Astrocyte (in vitro differentiated cells and primary cell): ENCODE results near the gene CCDC12. TPM values are rescaled to one million over a fixed set of nuclear protein-coding genes. Genes with fewer than 3 reads are reported as not detected.

Experiments used
- DNase-seq: peaks from one replicate; pipeline ENCODE4 v3.0.0-alpha.2; 2010; ENCODE audit warnings: low read depth
- FAIRE-seq: peaks from 2 replicates; lab custom pipeline; 2011; peaks lifted over from hg19 to GRCh38; lab: Jason Lieb, UNC
- H2AFZ ChIP-seq: 2 replicates; pipeline ENCODE4 v1.6.0; 2012; ENCODE audit warnings: low read depth, low read length, inconsistent platforms
- H3K27ac ChIP-seq: 2 replicates; pipeline ENCODE4 v1.5.1; 2011; ENCODE audit warnings: low read depth, low read length, inconsistent platforms
- H3K27me3 ChIP-seq: 2 replicates; pipeline ENCODE4 v1.6.0; 2011; ENCODE audit warnings: low read length, inconsistent platforms; ENCODE audit not compliant: insufficient read depth
- H3K36me3 ChIP-seq: 2 replicates; pipeline ENCODE4 v1.5.1; 2011; ENCODE audit warnings: low read length, inconsistent platforms; ENCODE audit not compliant: insufficient read depth
- H3K4me1 ChIP-seq: 2 replicates; pipeline ENCODE4 v1.5.1; 2011; ENCODE audit warnings: low read length, inconsistent platforms; ENCODE audit not compliant: insufficient read depth
- H3K4me2 ChIP-seq: 2 replicates; pipeline ENCODE4 v1.6.0; 2012; ENCODE audit warnings: low read length, inconsistent platforms
- H3K4me3 ChIP-seq: 2 replicates; pipeline ENCODE4 v1.5.1; 2011; ENCODE audit warnings: low read depth, mild to moderate bottlenecking, low read length, inconsistent platforms; ENCODE audit not compliant: insufficient read depth
- H3K79me2 ChIP-seq: 2 replicates; pipeline ENCODE4 v1.6.0; 2012; ENCODE audit warnings: mild to moderate bottlenecking, low read length, inconsistent platforms; ENCODE audit not compliant: insufficient read depth
- H3K9ac ChIP-seq: 2 replicates; pipeline ENCODE4 v1.6.0; 2012; ENCODE audit warnings: mild to moderate bottlenecking, low read length, inconsistent platforms
- H3K9me3 ChIP-seq: 2 replicates; pipeline ENCODE4 v1.5.1; 2012; ENCODE audit warnings: low read depth, mild to moderate bottlenecking, low read length, inconsistent platforms; ENCODE audit not compliant: insufficient read depth
- H4K20me1 ChIP-seq: 2 replicates; pipeline ENCODE4 v1.6.0; 2012; ENCODE audit warnings: low read length, inconsistent platforms; ENCODE audit not compliant: insufficient read depth
- H3K27ac Mint-ChIP-seq: one replicate; pipeline ENCODE4 v1.8.0; 2021; ENCODE audit warnings: mild to moderate bottlenecking, mixed read lengths; ENCODE audit not compliant: unreplicated experiment
- H3K27me3 Mint-ChIP-seq: one replicate; pipeline ENCODE4 v1.8.0; 2021; ENCODE audit warnings: low read depth, mixed read lengths; ENCODE audit not compliant: unreplicated experiment
- H3K36me3 Mint-ChIP-seq: one replicate; pipeline ENCODE4 v1.8.0; 2021; ENCODE audit warnings: low read depth, mixed read lengths; ENCODE audit not compliant: unreplicated experiment
- H3K4me1 Mint-ChIP-seq: one replicate; pipeline ENCODE4 v1.8.0; 2021; ENCODE audit warnings: low read depth, mixed read lengths; ENCODE audit not compliant: unreplicated experiment
- H3K4me3 Mint-ChIP-seq: one replicate; pipeline ENCODE4 v1.8.0; 2021; ENCODE audit warnings: mild to moderate bottlenecking, moderate library complexity, mixed read lengths; ENCODE audit not compliant: unreplicated experiment
- H3K9me3 Mint-ChIP-seq: one replicate; pipeline ENCODE4 v1.8.0; 2021; ENCODE audit warnings: mild to moderate bottlenecking, mixed read lengths; ENCODE audit not compliant: unreplicated experiment
- CTCF ChIP-seq: IDR thresholded peaks from 2 replicates; pipeline ENCODE4 v1.5.1; 2011; ENCODE audit warnings: low read depth, mild to moderate bottlenecking, inconsistent platforms, low read length, moderate library complexity; ENCODE audit not compliant: insufficient read depth
- EZH2 ChIP-seq: IDR thresholded peaks from 2 replicates; pipeline ENCODE4 v1.6.1; 2012; ENCODE audit warnings: mild to moderate bottlenecking, low read length, inconsistent platforms; ENCODE audit not compliant: insufficient read depth
- total RNA-seq: library from RNA; stranded (reverse); gene quantifications from 2 replicates; pipeline ENCODE4 v1.2.1, GENCODE V29; 2021

Gene CCDC12
- total RNA-seq, 1 donor from 2014 or later, result 29.0 TPM

- H3K4me3 ChIP-seq, result peak overlapping the region; percentile 64
- Mint-ChIP-seq H3K9me3 (no peaks in the 10 kb centered on the region), H3K4me1 (peaks cover 8% of the 10 kb centered on the region), H3K27me3 (peaks cover 1% of the 10 kb centered on the region), H3K27ac (peak overlapping the region; percentile 53), H3K36me3 (peaks cover 9% of the 10 kb centered on the region), H3K4me3 (peak overlapping the region; percentile 60)
- peak overlapping the region; percentile 87 for H3K4me2 ChIP-seq
- peaks cover 7% of the 10 kb centered on the region for H3K36me3 ChIP-seq
- DNase-seq (peak; percentile 86), FAIRE-seq (no peak)
- no peaks in the 10 kb centered on the region for H3K9me3 ChIP-seq
- no peaks in the 10 kb centered on the region for H3K79me2 ChIP-seq
- no peaks in the 10 kb centered on the region for H3K27me3 ChIP-seq
- peak overlapping the region; percentile 89 for H3K27ac ChIP-seq
- no peaks in the 10 kb centered on the region for H4K20me1 ChIP-seq
- H3K4me1 ChIP-seq, result peaks cover 10% of the 10 kb centered on the region
- H2AFZ ChIP-seq, result peak overlapping the region; percentile 79
- peak overlapping the region; percentile 85 for H3K9ac ChIP-seq
- TF ChIP-seq CTCF (no peak), EZH2 (no peak)
Observed at GRCh38 chr3:47009225-47010110, 32.9 kb upstream of the CCDC12 start.

GRCh38 chr3:47008851-47009224, 32.3 kb upstream of the CCDC12 start:
- Mint-ChIP-seq H3K27ac (no peak overlapping the region), H3K9me3 (no peaks in the 10 kb centered on the region), H3K36me3 (peaks cover 12% of the 10 kb centered on the region), H3K4me3 (no peak overlapping the region), H3K27me3 (peaks cover 1% of the 10 kb centered on the region), H3K4me1 (peaks cover 4% of the 10 kb centered on the region)
- H4K20me1 ChIP-seq, result no peaks in the 10 kb centered on the region
- TF ChIP-seq EZH2 (no peak), CTCF (no peak)
- no peaks in the 10 kb centered on the region for H3K27me3 ChIP-seq
- peak overlapping the region; percentile 79 for H2AFZ ChIP-seq
- peak overlapping the region; percentile 87 for H3K4me2 ChIP-seq
- H3K4me1 ChIP-seq, result peaks cover 10% of the 10 kb centered on the region
- DNase-seq, result no peak
- no peak for FAIRE-seq
- peak overlapping the region; percentile 64 for H3K4me3 ChIP-seq
- no peaks in the 10 kb centered on the region for H3K79me2 ChIP-seq
- peaks cover 4% of the 10 kb centered on the region for H3K36me3 ChIP-seq
- no peak overlapping the region for H3K27ac ChIP-seq
- H3K9me3 ChIP-seq, result no peaks in the 10 kb centered on the region
- H3K9ac ChIP-seq, result peak overlapping the region; percentile 85

DNA sequence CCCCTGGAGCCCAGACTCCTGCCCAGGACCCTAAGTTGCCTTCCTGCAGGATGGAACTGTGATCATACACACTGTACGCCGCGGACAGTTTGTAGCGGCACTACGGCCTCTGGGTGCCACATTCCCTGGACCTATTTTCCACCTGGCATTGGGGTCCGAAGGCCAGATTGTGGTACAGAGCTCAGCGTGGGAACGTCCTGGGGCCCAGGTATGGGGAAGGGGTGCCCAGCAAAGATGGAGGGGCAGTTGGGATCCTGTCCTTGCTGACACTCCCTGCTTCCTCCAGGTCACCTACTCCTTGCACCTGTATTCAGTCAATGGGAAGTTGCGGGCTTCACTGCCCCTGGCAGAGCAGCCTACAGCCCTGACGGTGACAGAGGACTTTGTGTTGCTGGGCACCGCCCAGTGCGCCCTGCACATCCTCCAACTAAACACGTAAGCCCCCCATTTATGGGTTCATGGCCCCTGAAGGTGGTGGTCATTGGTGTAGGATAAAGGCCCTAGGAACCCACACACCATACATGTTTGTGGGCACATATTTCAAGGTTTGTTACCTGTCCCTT, 31.8 kb upstream of the CCDC12 start:
- H4K20me1 ChIP-seq, result no peaks in the 10 kb centered on the region
- no peaks in the 10 kb centered on the region for H3K36me3 ChIP-seq
- H3K36me3 Mint-ChIP-seq, result peaks cover 13% of the 10 kb centered on the region
- no peak overlapping the region for H3K4me3 Mint-ChIP-seq
- H2AFZ ChIP-seq, result no peak overlapping the region
- H3K4me1 Mint-ChIP-seq, result peaks cover 4% of the 10 kb centered on the region
- H3K4me2 ChIP-seq, result peak overlapping the region; percentile 87
- no peaks in the 10 kb centered on the region for H3K27me3 ChIP-seq
- peaks cover 2% of the 10 kb centered on the region for H3K27me3 Mint-ChIP-seq
- no peak overlapping the region for H3K9ac ChIP-seq
- H3K9me3 ChIP-seq, result no peaks in the 10 kb centered on the region
- no peak overlapping the region for H3K4me3 ChIP-seq
- H3K79me2 ChIP-seq, result no peaks in the 10 kb centered on the region
- DNase-seq (no peak), FAIRE-seq (no peak)
- H3K4me1 ChIP-seq, result peaks cover 10% of the 10 kb centered on the region
- H3K27ac Mint-ChIP-seq, result no peak overlapping the region
- no peaks in the 10 kb centered on the region for H3K9me3 Mint-ChIP-seq
- no peak overlapping the region for H3K27ac ChIP-seq
- no peak for TF ChIP-seq CTCF
- TF ChIP-seq EZH2, result no peak
